Hematopoietic multipotent progenitor cell treated with erythropoietin and hydrocortisone succinate and interleukin-3 and kit ligand, for 4 days (in vitro differentiated cells): ENCODE data around the gene PARP8.

Source experiments
- DNase-seq: peaks from one replicate; pipeline ENCODE4 v3.0.0-alpha.2; 2015

Gene PARP8

DNA sequence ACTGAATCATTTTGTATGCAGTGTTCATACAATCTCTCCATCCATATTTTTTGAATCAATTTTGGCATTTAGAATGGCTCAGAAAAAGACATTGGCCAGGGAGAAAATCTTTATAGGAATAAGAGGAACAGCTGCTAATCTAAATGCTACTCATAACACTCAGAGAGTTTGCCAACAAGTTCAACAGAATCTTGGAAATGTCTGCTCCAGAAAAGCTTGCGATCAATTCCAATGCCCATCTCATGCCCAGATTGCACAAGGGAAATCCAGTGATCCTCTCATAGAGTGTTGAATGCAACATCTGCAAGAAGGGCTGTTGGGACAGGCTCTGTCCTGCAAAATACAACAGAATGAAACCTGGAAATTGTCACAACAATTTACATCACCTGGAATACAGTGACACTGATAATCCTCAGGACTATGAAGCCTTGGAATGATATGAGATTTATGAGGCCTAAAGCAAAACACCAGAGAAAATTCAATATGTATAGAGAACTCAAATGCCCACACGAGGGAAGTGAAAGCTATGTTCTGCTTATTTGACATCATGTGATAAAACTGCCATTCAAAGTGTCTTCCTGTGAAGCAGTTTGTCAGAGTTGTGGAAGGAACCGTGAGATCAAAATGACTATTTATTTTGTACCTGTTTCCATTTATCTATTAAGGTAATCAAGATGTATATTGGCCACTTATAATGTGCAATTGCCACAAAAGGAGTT, 190.1 kb downstream of the PARP8 start:
- DNase-seq = peak; percentile 21

- no peak for DNase-seq
These were observed 197.2 kb downstream of the PARP8 start for GRCh38 chr5:50863534-50864170.

GRCh38 chr5:50864466-50864865, 198.0 kb downstream of the PARP8 start:
- no peak for DNase-seq

- no peak for DNase-seq
These were observed 200.0 kb downstream of the PARP8 start for GRCh38 chr5:50866415-50866814.

- no peak for DNase-seq
These were observed 200.7 kb downstream of the PARP8 start for GRCh38 chr5:50867140-50867539.

GRCh38 chr5:50873595-50874277, 207.3 kb downstream of the PARP8 start:
- no peak for DNase-seq

GRCh38 chr5:50874306-50875001, 208.0 kb downstream of the PARP8 start:
- DNase-seq = no peak

DNA sequence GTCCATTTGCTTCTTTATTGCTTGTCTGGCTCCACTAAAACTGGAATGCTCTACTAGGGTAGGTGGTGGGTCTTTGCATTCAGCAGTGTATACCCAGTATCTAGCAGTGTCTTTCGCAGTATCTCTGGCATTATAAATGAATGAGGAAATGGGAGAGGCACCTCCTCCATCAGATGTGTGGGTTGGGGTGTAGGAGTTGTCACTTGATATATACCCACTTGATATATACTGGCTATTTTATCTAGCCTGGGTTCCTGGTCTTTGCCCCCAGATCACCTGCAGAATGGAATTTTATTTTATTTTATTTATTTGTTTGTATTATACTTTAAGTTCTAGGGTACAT, 208.5 kb downstream of the PARP8 start:
- DNase-seq = no peak

DNA sequence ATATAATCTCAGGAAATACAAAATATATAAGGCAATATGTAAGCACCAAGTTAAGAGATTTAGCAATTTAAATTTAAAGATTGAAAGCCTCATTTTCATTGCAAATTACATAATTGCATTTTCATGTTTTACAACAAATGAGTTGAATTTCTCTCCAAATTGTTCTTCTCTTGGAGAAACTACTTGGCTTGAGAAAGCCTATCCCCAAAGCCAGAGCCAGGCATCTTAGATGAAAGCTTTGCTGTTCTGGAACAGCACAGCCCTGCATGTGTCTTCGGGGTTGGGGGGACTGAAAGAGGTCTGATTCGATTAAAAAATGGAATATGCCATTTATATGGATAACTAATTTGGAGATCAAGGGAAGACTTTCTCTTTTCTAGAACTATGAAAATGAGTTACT, 212.0 kb downstream of the PARP8 start:
- no peak for DNase-seq

- DNase-seq = no peak
These were observed 215.0 kb downstream of the PARP8 start for GRCh38 chr5:50881407-50881806.

- no peak for DNase-seq
These were observed 220.4 kb downstream of the PARP8 start for GRCh38 chr5:50886657-50887345.

DNA sequence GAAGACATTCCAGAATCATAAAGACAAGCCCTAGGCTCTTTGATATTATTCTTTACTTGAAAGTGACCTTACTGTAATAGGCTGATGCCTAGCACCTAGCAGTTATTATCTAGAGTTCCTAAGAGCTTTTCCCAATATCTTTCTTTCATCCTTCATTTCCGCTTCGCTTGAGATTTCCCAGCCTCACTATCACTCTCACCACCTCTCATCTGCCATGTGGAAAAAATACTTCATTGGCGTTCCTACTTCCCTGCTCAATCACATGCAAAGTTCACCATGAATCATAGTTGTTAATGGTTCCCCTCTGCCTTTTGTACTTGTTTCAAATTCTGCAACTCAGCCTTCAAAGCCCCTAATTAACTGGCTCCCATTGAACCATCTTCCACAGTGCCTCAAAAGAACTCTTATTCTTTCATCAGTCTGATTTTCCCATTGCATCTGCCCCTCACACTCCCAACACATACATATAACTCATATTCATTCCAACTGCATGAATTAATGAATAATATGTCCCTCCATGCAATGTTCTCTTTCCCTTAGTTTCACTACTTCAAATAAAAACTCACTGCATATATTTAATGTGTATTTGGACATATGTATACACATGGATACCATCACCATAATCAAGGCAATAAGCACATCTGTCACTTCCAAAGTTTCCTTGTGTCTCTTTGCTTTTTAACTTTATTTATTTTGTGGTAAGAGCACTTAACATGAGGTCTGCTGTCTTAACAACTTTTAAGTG, 221.6 kb downstream of the PARP8 start:
- DNase-seq = no peak

DNA sequence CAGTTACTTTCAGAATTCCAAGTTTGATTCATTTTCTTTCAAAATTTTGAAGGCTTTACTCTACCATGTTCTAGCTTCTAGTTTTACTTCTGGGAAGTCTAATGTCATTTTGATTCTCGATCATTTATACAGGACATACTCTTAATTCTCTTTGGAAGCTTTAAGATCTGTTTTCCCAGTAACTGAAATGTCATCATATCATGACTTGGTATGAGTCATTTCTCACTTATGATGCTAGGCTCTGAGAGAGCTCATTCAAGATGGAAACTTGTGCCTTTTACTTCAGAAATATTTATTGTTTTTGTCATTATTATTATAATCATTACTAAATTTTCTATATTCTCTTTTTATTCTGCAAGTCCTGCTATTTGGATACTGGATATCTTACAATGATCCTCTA, 222.3 kb downstream of the PARP8 start:
- no peak for DNase-seq

- no peak for DNase-seq
These were observed 223.4 kb downstream of the PARP8 start for GRCh38 chr5:50889790-50890189.
